Measurements from ENCODE around the gene PPARG. TPM values are rescaled to one million over a fixed set of nuclear protein-coding genes. Genes with fewer than 3 reads are reported as not detected.

The PPARG gene
- total and polyA plus RNA-seq, 4 donors: 5.2 to 15.7 (median 7.0) TPM

DNA sequence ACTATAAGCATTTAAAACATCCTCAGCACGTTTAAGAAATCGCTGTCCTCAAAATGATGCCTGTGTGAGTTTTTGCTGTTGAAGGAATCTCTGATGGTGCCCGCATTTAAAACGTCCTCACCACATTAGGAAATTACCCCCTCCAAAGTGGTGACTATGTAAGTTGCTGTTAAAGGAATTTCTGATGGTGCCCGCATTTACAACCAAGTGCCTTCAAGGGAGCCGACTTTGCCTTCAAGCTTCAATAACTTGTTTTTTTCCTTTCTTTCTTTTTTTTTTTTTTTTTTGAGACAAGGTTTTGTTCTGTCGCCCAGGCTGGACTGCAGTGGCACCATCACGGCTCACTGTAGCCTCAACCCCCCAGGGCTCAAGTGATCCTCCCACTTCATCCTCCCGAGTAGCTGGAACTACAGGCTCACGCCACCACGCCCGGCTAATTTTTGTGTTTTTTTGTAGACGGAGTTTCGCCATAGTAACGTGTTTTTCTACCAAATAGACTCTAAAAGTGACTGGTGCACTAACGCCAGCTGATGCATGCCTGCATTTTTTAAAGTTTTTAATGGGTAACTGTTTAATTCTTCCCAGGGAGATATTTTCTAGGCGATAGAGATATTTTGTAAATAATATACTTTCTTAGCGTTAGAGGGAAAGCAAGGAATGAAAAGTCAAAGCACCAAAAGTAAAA, 176.4 kb downstream of the PPARG start:
- no peak overlapping the region for H3K9ac ChIP-seq (ENCODE audit: low read depth in 1 of 2, low read length in 2 of 2)
- no peaks in the 10 kb centered on the region for H3K9me3 ChIP-seq (ENCODE audit: control insufficient read depth in 4 of 4, low read length in 3 of 4)
- peaks cover 3 to 10% (median 6%) of the 10 kb centered on the region in 4 donors for H3K4me1 ChIP-seq (ENCODE audit: control insufficient read depth in 4 of 4, insufficient read depth in 4 of 4, low read length in 3 of 4)
- no peaks in the 10 kb centered on the region for H3K36me3 ChIP-seq (ENCODE audit: control insufficient read depth in 4 of 4, insufficient read depth in 3 of 4, low read depth in 1 of 4, low read length in 3 of 4)
- WGBS: 92% methylated on average over 18 of the region's 18 CpGs
- no peak overlapping the region for H3K4me3 ChIP-seq (ENCODE audit: low read depth in 1 of 3, low read length in 3 of 3)
- TF ChIP-seq RAD21 (IDR thresholded peaks at IDR 0.05) (no peak), FOXA1 (IDR thresholded peaks at IDR 0.05) (no peak), FOXA2 (IDR thresholded peaks at IDR 0.05) (no peak), HNF4A (conservative IDR thresholded peaks at IDR 0.05) (no peak)
- TF ChIP-seq, protein P1, sequence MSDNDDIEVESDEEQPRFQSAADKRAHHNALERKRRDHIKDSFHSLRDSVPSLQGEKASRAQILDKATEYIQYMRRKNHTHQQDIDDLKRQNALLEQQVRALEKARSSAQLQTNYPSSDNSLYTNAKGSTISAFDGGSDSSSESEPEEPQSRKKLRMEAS (IDR thresholded peaks at IDR 0.05): no peak
- no peaks in the 10 kb centered on the region for H3K27me3 ChIP-seq (ENCODE audit: control insufficient read depth in 4 of 4, insufficient read depth in 4 of 4, low read length in 3 of 4)
- no peak overlapping the region for H3K27ac ChIP-seq (ENCODE audit: low read depth in 1 of 2, low read length in 2 of 2)
- no peak for DNase-seq (ENCODE audit: low spot score)

DNA sequence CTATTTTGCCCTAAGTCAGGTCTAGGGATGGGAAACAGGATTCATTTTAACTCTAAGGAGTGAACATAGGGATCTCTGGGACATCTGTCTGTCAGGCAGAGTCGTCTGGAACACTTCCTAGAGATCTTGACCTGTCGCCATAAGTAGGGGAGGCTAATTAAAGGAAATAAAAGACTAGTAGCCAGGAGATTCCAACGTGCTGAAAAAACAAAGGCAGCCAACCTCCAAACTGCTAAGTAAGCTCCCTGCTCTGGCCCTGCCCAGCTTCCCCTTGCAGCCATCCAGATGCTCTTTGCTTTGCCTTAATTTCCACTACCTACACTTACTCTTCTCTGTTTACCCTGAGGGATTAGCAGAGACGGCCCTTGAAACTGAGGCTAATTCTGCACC, 177.0 kb downstream of the PPARG start:
- no peaks in the 10 kb centered on the region for H3K27me3 ChIP-seq (ENCODE audit: control insufficient read depth in 4 of 4, insufficient read depth in 4 of 4, low read length in 3 of 4)
- DNase-seq (ENCODE audit: low spot score): no peak
- peaks cover 3 to 10% (median 6%) of the 10 kb centered on the region in 4 donors for H3K4me1 ChIP-seq (ENCODE audit: control insufficient read depth in 4 of 4, insufficient read depth in 4 of 4, low read length in 3 of 4)
- H3K9me3 ChIP-seq (ENCODE audit: control insufficient read depth in 4 of 4, low read length in 3 of 4): no peaks in the 10 kb centered on the region
- no peak overlapping the region for H3K27ac ChIP-seq (ENCODE audit: low read depth in 1 of 2, low read length in 2 of 2)
- WGBS: 69% methylated on average over 4 of the region's 4 CpGs
- no peaks in the 10 kb centered on the region for H3K36me3 ChIP-seq (ENCODE audit: control insufficient read depth in 4 of 4, insufficient read depth in 3 of 4, low read depth in 1 of 4, low read length in 3 of 4)
- no peak overlapping the region for H3K4me3 ChIP-seq (ENCODE audit: low read depth in 1 of 3, low read length in 3 of 3)
- H3K9ac ChIP-seq (ENCODE audit: low read depth in 1 of 2, low read length in 2 of 2): no peak overlapping the region
- TF ChIP-seq GABPA (IDR thresholded peaks at IDR 0.05 in 1 of 2, conservative IDR thresholded peaks at IDR 0.05 in 1 of 2) (no peak), NR2F2 (IDR thresholded peaks at IDR 0.05) (no peak), SP1 (IDR thresholded peaks at IDR 0.05) (no peak), HNF4A (conservative IDR thresholded peaks at IDR 0.05) (no peak)
- TF ChIP-seq, protein P2, sequence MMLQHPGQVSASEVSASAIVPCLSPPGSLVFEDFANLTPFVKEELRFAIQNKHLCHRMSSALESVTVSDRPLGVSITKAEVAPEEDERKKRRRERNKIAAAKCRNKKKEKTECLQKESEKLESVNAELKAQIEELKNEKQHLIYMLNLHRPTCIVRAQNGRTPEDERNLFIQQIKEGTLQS (IDR thresholded peaks at IDR 0.05): no peak

DNA sequence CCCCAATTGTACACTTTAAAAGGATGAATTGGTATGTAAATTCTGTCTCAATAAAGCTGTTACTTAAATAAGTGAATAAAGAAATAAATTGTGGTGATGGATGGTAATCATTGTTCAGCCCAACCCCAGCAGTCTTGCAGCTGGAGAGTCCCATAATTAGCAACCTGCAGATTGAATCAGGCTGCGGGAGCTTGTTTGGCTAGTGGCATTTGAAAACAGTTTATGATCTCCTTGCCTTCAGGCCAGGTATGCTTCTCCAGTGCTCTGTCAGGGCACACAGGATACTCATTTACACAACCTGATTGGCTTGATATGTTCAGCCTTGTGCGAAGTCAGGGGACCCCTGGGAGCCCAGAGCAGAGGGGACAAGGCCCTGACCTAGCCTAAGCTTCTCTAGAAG, 178.9 kb downstream of the PPARG start:
- no peaks in the 10 kb centered on the region for H3K36me3 ChIP-seq (ENCODE audit: control insufficient read depth in 4 of 4, insufficient read depth in 3 of 4, low read depth in 1 of 4, low read length in 3 of 4)
- H3K27ac ChIP-seq (ENCODE audit: low read depth in 1 of 2, low read length in 2 of 2): no peak overlapping the region
- H3K9me3 ChIP-seq (ENCODE audit: control insufficient read depth in 4 of 4, low read length in 3 of 4): no peaks in the 10 kb centered on the region
- WGBS: 88% methylated on average over 2 of the region's 2 CpGs
- H3K9ac ChIP-seq (ENCODE audit: low read depth in 1 of 2, low read length in 2 of 2): no peak overlapping the region
- H3K27me3 ChIP-seq (ENCODE audit: control insufficient read depth in 4 of 4, insufficient read depth in 4 of 4, low read length in 3 of 4): no peaks in the 10 kb centered on the region
- no peak overlapping the region for H3K4me3 ChIP-seq (ENCODE audit: low read depth in 1 of 3, low read length in 3 of 3)
- peaks cover 3 to 10% (median 6%) of the 10 kb centered on the region in 4 donors for H3K4me1 ChIP-seq (ENCODE audit: control insufficient read depth in 4 of 4, insufficient read depth in 4 of 4, low read length in 3 of 4)
- no peak for TF ChIP-seq TAF1 (conservative IDR thresholded peaks at IDR 0.05)
- no peak for TF ChIP-seq SP1 (IDR thresholded peaks at IDR 0.05)
- TF ChIP-seq, protein P3, sequence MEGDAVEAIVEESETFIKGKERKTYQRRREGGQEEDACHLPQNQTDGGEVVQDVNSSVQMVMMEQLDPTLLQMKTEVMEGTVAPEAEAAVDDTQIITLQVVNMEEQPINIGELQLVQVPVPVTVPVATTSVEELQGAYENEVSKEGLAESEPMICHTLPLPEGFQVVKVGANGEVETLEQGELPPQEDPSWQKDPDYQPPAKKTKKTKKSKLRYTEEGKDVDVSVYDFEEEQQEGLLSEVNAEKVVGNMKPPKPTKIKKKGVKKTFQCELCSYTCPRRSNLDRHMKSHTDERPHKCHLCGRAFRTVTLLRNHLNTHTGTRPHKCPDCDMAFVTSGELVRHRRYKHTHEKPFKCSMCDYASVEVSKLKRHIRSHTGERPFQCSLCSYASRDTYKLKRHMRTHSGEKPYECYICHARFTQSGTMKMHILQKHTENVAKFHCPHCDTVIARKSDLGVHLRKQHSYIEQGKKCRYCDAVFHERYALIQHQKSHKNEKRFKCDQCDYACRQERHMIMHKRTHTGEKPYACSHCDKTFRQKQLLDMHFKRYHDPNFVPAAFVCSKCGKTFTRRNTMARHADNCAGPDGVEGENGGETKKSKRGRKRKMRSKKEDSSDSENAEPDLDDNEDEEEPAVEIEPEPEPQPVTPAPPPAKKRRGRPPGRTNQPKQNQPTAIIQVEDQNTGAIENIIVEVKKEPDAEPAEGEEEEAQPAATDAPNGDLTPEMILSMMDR (IDR thresholded peaks at IDR 0.05; ENCODE audit: low read depth, low read length, missing input control): no peak
- no peak for TF ChIP-seq HNF4A (conservative IDR thresholded peaks at IDR 0.05)
- TF ChIP-seq NR2F2 (IDR thresholded peaks at IDR 0.05): no peak
- no peak for TF ChIP-seq FOXA2 (IDR thresholded peaks at IDR 0.05)
- TF ChIP-seq, protein P4, sequence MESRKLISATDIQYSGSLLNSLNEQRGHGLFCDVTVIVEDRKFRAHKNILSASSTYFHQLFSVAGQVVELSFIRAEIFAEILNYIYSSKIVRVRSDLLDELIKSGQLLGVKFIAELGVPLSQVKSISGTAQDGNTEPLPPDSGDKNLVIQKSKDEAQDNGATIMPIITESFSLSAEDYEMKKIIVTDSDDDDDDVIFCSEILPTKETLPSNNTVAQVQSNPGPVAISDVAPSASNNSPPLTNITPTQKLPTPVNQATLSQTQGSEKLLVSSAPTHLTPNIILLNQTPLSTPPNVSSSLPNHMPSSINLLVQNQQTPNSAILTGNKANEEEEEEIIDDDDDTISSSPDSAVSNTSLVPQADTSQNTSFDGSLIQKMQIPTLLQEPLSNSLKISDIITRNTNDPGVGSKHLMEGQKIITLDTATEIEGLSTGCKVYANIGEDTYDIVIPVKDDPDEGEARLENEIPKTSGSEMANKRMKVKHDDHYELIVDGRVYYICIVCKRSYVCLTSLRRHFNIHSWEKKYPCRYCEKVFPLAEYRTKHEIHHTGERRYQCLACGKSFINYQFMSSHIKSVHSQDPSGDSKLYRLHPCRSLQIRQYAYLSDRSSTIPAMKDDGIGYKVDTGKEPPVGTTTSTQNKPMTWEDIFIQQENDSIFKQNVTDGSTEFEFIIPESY (IDR thresholded peaks at IDR 0.05): no peak
- TF ChIP-seq RAD21 (IDR thresholded peaks at IDR 0.05): no peak
- TF ChIP-seq, protein P1 (IDR thresholded peaks at IDR 0.05): no peak
- TF ChIP-seq, protein P5, sequence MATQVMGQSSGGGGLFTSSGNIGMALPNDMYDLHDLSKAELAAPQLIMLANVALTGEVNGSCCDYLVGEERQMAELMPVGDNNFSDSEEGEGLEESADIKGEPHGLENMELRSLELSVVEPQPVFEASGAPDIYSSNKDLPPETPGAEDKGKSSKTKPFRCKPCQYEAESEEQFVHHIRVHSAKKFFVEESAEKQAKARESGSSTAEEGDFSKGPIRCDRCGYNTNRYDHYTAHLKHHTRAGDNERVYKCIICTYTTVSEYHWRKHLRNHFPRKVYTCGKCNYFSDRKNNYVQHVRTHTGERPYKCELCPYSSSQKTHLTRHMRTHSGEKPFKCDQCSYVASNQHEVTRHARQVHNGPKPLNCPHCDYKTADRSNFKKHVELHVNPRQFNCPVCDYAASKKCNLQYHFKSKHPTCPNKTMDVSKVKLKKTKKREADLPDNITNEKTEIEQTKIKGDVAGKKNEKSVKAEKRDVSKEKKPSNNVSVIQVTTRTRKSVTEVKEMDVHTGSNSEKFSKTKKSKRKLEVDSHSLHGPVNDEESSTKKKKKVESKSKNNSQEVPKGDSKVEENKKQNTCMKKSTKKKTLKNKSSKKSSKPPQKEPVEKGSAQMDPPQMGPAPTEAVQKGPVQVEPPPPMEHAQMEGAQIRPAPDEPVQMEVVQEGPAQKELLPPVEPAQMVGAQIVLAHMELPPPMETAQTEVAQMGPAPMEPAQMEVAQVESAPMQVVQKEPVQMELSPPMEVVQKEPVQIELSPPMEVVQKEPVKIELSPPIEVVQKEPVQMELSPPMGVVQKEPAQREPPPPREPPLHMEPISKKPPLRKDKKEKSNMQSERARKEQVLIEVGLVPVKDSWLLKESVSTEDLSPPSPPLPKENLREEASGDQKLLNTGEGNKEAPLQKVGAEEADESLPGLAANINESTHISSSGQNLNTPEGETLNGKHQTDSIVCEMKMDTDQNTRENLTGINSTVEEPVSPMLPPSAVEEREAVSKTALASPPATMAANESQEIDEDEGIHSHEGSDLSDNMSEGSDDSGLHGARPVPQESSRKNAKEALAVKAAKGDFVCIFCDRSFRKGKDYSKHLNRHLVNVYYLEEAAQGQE (IDR thresholded peaks at IDR 0.05): no peak
- no peak for TF ChIP-seq EGR1 (IDR thresholded peaks at IDR 0.05; ENCODE audit: low read depth in 2 of 2)
- TF ChIP-seq, protein P2 (IDR thresholded peaks at IDR 0.05): no peak
- no peak for TF ChIP-seq HNF4G (IDR thresholded peaks at IDR 0.05)
- TF ChIP-seq FOXA1 (IDR thresholded peaks at IDR 0.05): no peak
- no peak for DNase-seq (ENCODE audit: low spot score)
